Left cardiac atrium (tissue), 2 donors: ENCODE measurements around the gene AP5S1. TPM values are rescaled to one million over a fixed set of nuclear protein-coding genes. Genes with fewer than 3 reads are reported as not detected.

Source experiments
- total RNA-seq, 2 donors: library from RNA; stranded (reverse); fragmentation: NEBNext Ultra II Directional; extraction: Animal tissue kit (Norgen Biotek cat#: 25700); gene quantifications; one replicate each; pipeline ENCODE4 v1.2.1, GENCODE V29; 2021
- donor health status: DM: no; HTN: yes; CAD: no; lungs with severe emphysema.
- donor health status: DM: yes; HTN: yes; CAD: no.

Gene AP5S1
- total RNA-seq, 2 donors from 2014 or later: 11.8 to 14.7 TPM

Other genes starting within 250 kb of the AP5S1 start
- not detected for gene GFRA4, start 157.1 kb upstream of the AP5S1 start, total RNA-seq
- gene ADAM33, start 138.5 kb upstream of the AP5S1 start, total RNA-seq: 10 to 100 TPM in 1 of 2 donors, 1 to 10 TPM in 1; 9.9 to 18.5 TPM
- gene SIGLEC1, start 107.9 kb upstream of the AP5S1 start, total RNA-seq: 10 to 100 TPM; 12.4 to 23.9 TPM
- gene HSPA12B, start 87.9 kb upstream of the AP5S1 start, total RNA-seq: 10 to 100 TPM; 15.7 to 19.3 TPM
- 10 to 100 TPM; 17.2 to 23.2 TPM for gene ADISSP, start 52.8 kb upstream of the AP5S1 start, total RNA-seq
- not detected for gene SPEF1, start 39.1 kb upstream of the AP5S1 start, total RNA-seq
- 10 to 100 TPM; 70.8 to 93.6 TPM for gene CENPB, start 33.8 kb upstream of the AP5S1 start, total RNA-seq
- gene CDC25B, start 24.2 kb upstream of the AP5S1 start, total RNA-seq: 10 to 100 TPM; 13.8 to 16.6 TPM
- gene MAVS, start 26.3 kb downstream of the AP5S1 start, total RNA-seq: 10 to 100 TPM; 28.9 to 31.1 TPM
- 10 to 100 TPM; 18.7 to 23.8 TPM for gene PANK2, start 68.8 kb downstream of the AP5S1 start, total RNA-seq
- 10 to 100 TPM; 10.5 to 13.0 TPM for gene RNF24, start 195.0 kb downstream of the AP5S1 start, total RNA-seq